Measurements from ENCODE around the gene WDR83.
"Not testable (repeated sequence)": the region's sequence is repeated elsewhere in the genome, so short reads cannot be mapped to it uniquely, and the experiment has no call there.

WDR83 gene

DNA sequence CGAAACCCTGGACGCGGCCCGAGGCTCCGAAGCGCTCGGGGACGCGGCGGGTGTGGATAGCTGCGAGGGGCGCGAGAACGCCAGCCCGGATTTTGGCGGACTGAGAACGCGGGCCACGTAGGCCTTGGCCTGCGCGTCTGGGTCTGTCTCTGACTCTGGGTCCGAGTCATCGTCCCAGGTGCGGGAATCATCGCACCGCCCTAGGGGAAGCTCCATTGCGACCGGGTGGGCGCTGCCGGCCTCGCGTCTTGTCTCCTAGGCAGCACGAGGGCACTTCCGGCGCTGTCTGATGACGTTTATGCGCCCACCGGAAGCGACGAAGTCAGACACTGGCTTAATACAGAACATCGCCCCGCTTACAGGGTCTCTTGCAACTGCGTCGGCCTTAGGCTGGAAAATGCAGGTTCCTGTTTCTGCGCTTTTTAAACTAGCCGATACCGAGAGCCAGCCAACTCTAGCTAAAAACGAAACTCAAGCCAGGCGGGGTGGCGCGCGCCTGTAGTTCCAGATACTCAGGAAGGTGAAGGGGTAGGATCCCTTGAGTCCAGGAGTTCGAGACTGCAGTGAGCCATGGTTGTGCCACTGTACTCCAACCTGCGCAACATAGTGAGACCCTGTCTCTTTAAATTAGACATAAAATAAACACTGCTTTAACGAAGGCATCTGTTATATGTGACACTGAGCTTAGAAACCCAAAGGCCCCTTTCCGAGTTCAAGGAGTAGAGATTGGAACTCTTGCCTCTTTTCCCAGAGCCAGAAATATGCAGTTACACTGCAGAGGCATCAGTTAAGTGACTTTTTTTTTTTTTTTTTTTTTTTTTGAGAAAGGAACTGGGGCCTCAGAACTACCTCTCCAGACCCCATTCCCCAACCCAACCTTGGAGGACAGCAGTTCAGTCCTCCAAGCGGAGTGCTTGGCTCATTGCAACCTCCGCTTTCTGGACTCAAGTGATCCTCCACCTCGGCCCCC lies 30.0 kb downstream of the WDR83 start, which contains the start of gene FBXW9:
Gene FBXW9, minus strand, starts transcription at position 266 of the 970 bp plus-strand sequence. Its CDS starts 50 bp downstream, at position 216.
- DNase-seq (ENCODE audit: low spot score) = peak; percentile 99
- TF ChIP-seq, protein P1, sequence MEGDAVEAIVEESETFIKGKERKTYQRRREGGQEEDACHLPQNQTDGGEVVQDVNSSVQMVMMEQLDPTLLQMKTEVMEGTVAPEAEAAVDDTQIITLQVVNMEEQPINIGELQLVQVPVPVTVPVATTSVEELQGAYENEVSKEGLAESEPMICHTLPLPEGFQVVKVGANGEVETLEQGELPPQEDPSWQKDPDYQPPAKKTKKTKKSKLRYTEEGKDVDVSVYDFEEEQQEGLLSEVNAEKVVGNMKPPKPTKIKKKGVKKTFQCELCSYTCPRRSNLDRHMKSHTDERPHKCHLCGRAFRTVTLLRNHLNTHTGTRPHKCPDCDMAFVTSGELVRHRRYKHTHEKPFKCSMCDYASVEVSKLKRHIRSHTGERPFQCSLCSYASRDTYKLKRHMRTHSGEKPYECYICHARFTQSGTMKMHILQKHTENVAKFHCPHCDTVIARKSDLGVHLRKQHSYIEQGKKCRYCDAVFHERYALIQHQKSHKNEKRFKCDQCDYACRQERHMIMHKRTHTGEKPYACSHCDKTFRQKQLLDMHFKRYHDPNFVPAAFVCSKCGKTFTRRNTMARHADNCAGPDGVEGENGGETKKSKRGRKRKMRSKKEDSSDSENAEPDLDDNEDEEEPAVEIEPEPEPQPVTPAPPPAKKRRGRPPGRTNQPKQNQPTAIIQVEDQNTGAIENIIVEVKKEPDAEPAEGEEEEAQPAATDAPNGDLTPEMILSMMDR (IDR thresholded peaks at IDR 0.05; ENCODE audit: extremely low read depth, missing control alignments) = no peak

DNA sequence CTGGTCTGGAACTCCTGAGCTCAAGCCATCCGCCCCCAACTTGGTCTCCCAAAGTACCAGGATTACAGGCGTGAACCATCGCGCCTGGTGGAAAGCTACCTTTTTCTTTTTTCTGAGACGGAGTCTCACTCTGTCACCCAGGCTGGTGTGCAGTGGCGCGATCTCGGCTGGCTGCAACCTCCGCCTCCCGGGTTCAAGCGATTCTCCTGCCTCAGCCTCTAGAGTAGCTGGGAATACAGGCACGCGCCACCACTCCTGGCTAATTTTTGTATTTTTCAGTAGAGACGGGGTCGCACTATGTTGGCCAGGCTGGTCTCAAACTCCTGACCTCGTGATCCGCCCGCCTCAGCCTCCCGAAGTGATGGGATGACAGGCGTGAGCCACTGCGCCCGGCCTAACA lies 30.8 kb downstream of the WDR83 start:
- DNase-seq (ENCODE audit: low spot score) = not testable (repeated sequence)

DNA sequence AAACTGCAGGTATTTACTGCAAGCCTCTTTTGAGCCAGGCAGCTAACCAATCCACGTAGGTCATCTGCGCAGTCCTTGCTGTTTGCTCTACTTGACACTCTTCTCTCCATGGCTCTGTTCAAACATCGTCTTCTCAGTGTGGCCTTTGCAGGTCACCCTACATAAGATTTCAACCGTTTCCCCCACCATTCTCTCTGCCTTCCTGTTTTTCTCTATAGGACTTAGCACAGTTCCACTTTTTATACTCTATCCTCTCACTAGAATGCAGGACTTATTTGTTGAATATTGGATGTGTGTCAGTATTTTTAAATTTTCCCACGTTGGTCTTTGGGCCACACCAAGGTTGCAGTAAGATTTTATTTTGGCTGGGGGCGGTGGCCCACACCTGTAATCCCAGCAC lies 31.5 kb downstream of the WDR83 start:
- TF ChIP-seq, protein P1 (IDR thresholded peaks at IDR 0.05; ENCODE audit: extremely low read depth, missing control alignments) = no peak
- DNase-seq (ENCODE audit: low spot score) = no peak

DNA sequence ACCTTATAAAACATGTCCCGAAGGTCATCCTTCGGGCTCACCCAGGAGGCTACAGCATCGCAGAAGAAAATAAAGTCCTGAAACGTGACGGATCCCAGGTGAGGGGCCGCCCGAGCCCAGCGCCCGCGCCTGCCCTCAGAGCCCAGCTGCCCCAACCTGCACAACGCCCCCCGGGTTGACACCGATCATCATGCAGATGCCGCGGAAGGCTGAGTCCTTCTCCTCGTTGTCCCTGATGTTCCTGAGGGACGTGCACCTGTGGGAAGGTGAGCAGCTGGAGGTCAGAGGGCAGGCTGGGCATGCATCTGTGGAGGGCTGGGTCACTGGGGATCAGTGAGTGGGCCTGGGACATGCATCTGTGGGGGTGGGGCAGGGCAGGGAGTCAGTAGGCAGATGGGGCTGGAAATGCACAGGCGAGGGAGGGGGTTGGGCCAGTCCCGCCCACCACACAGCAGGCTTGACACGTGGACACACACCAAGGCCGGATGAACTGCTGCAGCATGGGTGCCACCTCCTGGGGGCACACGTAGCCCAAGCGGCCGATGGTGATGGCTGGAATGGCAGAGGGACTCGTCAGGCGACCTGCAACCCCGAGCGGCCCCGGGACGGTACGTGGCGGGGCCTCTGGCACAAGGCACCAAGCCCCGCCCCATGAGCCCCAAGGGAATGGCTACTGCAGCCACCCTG lies 35.1 kb downstream of the WDR83 start:
- TF ChIP-seq, protein P1 (IDR thresholded peaks at IDR 0.05; ENCODE audit: extremely low read depth, missing control alignments) = no peak
- DNase-seq (ENCODE audit: low spot score) = no peak

DNA sequence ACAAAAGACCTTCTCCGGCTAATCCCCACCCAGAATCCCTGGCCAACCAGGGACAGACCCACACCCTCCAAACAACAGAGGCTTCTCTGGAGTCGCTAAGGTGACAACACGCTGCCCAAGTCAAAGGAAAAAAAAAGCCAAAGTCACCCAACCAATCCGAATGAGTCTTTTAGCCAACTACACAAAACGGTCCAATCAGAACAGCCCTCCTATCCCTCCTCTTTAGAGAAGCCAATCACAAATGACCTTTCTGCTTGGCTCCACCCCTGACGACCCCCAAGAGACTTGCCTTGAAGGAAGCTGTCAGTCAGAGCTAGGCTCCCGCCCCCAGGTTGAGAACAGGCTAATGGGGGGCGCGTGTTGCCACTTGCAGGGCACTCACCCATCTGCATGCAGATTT lies 36.4 kb downstream of the WDR83 start:
- TF ChIP-seq, protein P1 (IDR thresholded peaks at IDR 0.05; ENCODE audit: extremely low read depth, missing control alignments) = no peak
- peak; percentile 48 for DNase-seq (ENCODE audit: low spot score)

DNA sequence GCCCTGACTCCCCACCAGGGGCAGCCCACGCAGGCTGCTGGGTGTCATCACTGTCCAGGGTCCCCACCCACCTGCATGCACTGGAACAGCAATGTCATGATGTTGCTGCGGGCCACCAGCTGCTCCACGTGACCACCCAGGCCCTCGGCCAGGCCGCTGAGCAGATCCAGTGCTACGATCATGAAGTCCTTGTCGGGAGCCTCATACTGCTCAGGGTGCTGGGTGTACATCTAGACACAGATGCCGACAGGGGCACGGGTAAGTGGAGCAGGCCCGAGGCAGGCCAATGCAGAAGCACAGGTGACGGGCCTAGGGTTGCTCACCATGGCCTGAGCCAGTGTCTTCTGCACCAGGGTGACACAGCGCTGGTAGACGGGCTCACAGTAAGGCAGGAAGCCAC lies 38.6 kb downstream of the WDR83 start:
- no peak for DNase-seq (ENCODE audit: low spot score)
- TF ChIP-seq, protein P1 (IDR thresholded peaks at IDR 0.05; ENCODE audit: extremely low read depth, missing control alignments) = no peak

DNA sequence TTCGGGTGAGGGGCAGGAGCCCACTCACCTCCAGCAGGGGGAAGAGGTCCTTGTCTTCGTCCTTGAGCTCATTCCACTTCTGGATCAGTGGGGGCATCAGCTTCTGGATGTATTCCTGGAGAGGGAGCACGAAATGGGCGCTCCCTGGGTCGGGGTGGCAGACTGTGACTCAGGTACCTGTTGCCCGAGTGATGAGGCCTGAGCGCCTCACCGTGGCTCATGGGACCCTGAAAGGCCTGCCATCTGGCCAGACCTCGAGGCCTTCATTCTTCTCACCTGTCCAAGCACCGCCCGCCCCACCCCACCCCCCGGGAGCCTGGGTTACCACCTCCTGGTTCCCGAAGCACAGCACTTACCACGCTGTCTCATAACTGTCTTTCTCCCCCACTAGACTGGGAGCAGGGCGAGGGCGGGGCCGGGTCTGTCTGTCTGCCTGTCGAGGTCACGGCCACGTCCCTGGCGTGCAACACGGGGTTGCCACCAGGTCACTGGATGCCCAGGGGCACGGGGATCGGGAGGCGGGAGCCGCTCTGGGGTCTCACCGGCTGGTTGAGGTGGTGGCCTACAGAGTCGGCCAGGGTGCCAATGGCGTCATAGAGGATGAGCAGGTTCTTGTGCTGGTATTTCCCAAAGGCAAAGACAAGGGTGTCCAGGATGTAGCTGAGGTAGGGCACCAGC lies 39.2 kb downstream of the WDR83 start:
- TF ChIP-seq, protein P1 (IDR thresholded peaks at IDR 0.05; ENCODE audit: extremely low read depth, missing control alignments) = no peak
- DNase-seq (ENCODE audit: low spot score) = no peak
